Mammary epithelial cell (primary cell): Measurements from ENCODE around the gene FAM118A.

Source experiments
- CTCF ChIP-seq, 2 donors: IDR thresholded peaks in 1 of 2; conservative IDR thresholded peaks in 1 of 2; 2 replicates each; pipeline ENCODE4 v1.5.1; 2011 to 2012; ENCODE audit warnings: inconsistent platforms in 2 of 2, low read length in 2 of 2, mild to moderate bottlenecking in 2 of 2, control low read depth in 1 of 2, low read depth in 1 of 2; ENCODE audit not compliant: insufficient read depth in 1 of 2; ENCODE audit errors: extremely low read depth in 1 of 2
- EZH2 ChIP-seq: IDR thresholded peaks from 2 replicates; pipeline ENCODE4 v1.6.1; 2012; ENCODE audit warnings: low read length, inconsistent platforms, borderline replicate concordance

- TF ChIP-seq CTCF (conservative IDR thresholded peaks at IDR 0.05 in 1 of 2, IDR thresholded peaks at IDR 0.05 in 1 of 2; ENCODE audit: extremely low read depth in 1 of 2, insufficient read depth in 1 of 2, low read depth in 1 of 2, low read length in 2 of 2) (no peak), EZH2 (no peak)
These were observed 38.0 kb upstream of the FAM118A start for GRCh38 chr22:45271667-45272201.
